ENCODE results near the gene VN1R2. TPM values are rescaled to one million over a fixed set of nuclear protein-coding genes. Genes with fewer than 3 reads are reported as not detected.
"Not testable (repeated sequence)": the region's sequence is repeated elsewhere in the genome, so short reads cannot be mapped to it uniquely, and the experiment has no call there.

Gene VN1R2
- polyA plus RNA-seq, 2 donors: not detected

- not testable (repeated sequence) for H3K27me3 ChIP-seq (ENCODE audit: control insufficient read depth in 1 of 2, insufficient read depth in 2 of 2, low read length in 2 of 2); H3K9me3 ChIP-seq (ENCODE audit: control insufficient read depth in 2 of 2, insufficient read depth in 1 of 2, low read depth in 1 of 2, low read length in 1 of 2); H3K4me3 ChIP-seq (ENCODE audit: low read depth in 1 of 2, low read length in 2 of 2); H3K36me3 ChIP-seq (ENCODE audit: control insufficient read depth in 2 of 2, insufficient read depth in 2 of 2, low read length in 1 of 2); H3K27ac ChIP-seq (ENCODE audit: low read depth in 2 of 2, low read length in 1 of 2); H3K4me1 ChIP-seq (ENCODE audit: control insufficient read depth in 2 of 2, insufficient read depth in 2 of 2, low read length in 1 of 2)
- 92 to 93% methylated on average over 21 to 27 of the region's 27 CpGs for WGBS, 2 donors
Measured at GRCh38 chr19:53269861-53270260, 11.8 kb downstream of the VN1R2 start.

GRCh38 chr19:53272044-53272443, 14.0 kb downstream of the VN1R2 start:
- Histone ChIP-seq H3K36me3 (ENCODE audit: control insufficient read depth in 2 of 2, insufficient read depth in 2 of 2, low read length in 1 of 2) (no peaks in the 10 kb centered on the region), H3K27ac (ENCODE audit: low read depth in 2 of 2, low read length in 1 of 2) (no peak overlapping the region), H3K4me3 (ENCODE audit: low read depth in 1 of 2, low read length in 2 of 2) (no peak overlapping the region), H3K9me3 (ENCODE audit: control insufficient read depth in 2 of 2, insufficient read depth in 1 of 2, low read depth in 1 of 2, low read length in 1 of 2) (peaks cover 4 to 8% of the 10 kb centered on the region in 2 donors), H3K4me1 (ENCODE audit: control insufficient read depth in 2 of 2, insufficient read depth in 2 of 2, low read length in 1 of 2) (no peaks in the 10 kb centered on the region), H3K27me3 (ENCODE audit: control insufficient read depth in 1 of 2, insufficient read depth in 2 of 2, low read length in 2 of 2) (no peaks in the 10 kb centered on the region)
- WGBS, 2 donors: 81 to 86% methylated on average over 7 to 9 of the region's 9 CpGs

GRCh38 chr19:53275480-53275879, 17.4 kb downstream of the VN1R2 start:
- no peaks in the 10 kb centered on the region for H3K4me1 ChIP-seq (ENCODE audit: control insufficient read depth in 2 of 2, insufficient read depth in 2 of 2, low read length in 1 of 2)

GRCh38 chr19:53281947-53282346, 23.9 kb downstream of the VN1R2 start:
- H3K27ac ChIP-seq (ENCODE audit: low read depth in 2 of 2, low read length in 1 of 2); H3K27me3 ChIP-seq (ENCODE audit: control insufficient read depth in 1 of 2, insufficient read depth in 2 of 2, low read length in 2 of 2); H3K9me3 ChIP-seq (ENCODE audit: control insufficient read depth in 2 of 2, insufficient read depth in 1 of 2, low read depth in 1 of 2, low read length in 1 of 2); H3K36me3 ChIP-seq (ENCODE audit: control insufficient read depth in 2 of 2, insufficient read depth in 2 of 2, low read length in 1 of 2); H3K4me3 ChIP-seq (ENCODE audit: low read depth in 1 of 2, low read length in 2 of 2); H3K4me1 ChIP-seq (ENCODE audit: control insufficient read depth in 2 of 2, insufficient read depth in 2 of 2, low read length in 1 of 2): not testable (repeated sequence)
- WGBS, 2 donors: 50 to 67% methylated on average over 1 to 2 of the region's 8 CpGs

More at GRCh38 chr19:53275480-53275879, 17.4 kb downstream of the VN1R2 start:
- WGBS, 2 donors: 88 to 91% methylated on average over 2 of the region's 2 CpGs
- peaks cover 4 to 8% of the 10 kb centered on the region in 2 donors for H3K9me3 ChIP-seq (ENCODE audit: control insufficient read depth in 2 of 2, insufficient read depth in 1 of 2, low read depth in 1 of 2, low read length in 1 of 2)
- H3K27me3 ChIP-seq (ENCODE audit: control insufficient read depth in 1 of 2, insufficient read depth in 2 of 2, low read length in 2 of 2): no peaks in the 10 kb centered on the region
- no peak overlapping the region for H3K4me3 ChIP-seq (ENCODE audit: low read depth in 1 of 2, low read length in 2 of 2)
- H3K36me3 ChIP-seq (ENCODE audit: control insufficient read depth in 2 of 2, insufficient read depth in 2 of 2, low read length in 1 of 2): no peaks in the 10 kb centered on the region
- H3K27ac ChIP-seq (ENCODE audit: low read depth in 2 of 2, low read length in 1 of 2): no peak overlapping the region

GRCh38 chr19:53285087-53285486, 27.0 kb downstream of the VN1R2 start:
- 58% methylated on average over 4 of the region's 4 CpGs for WGBS, 2 donors
- Histone ChIP-seq H3K27me3 (ENCODE audit: control insufficient read depth in 1 of 2, insufficient read depth in 2 of 2, low read length in 2 of 2) (no peaks in the 10 kb centered on the region), H3K4me3 (ENCODE audit: low read depth in 1 of 2, low read length in 2 of 2) (no peak overlapping the region), H3K27ac (ENCODE audit: low read depth in 2 of 2, low read length in 1 of 2) (no peak overlapping the region), H3K4me1 (ENCODE audit: control insufficient read depth in 2 of 2, insufficient read depth in 2 of 2, low read length in 1 of 2) (no peaks in the 10 kb centered on the region), H3K9me3 (ENCODE audit: control insufficient read depth in 2 of 2, insufficient read depth in 1 of 2, low read depth in 1 of 2, low read length in 1 of 2) (no peaks in the 10 kb centered on the region), H3K36me3 (ENCODE audit: control insufficient read depth in 2 of 2, insufficient read depth in 2 of 2, low read length in 1 of 2) (no peaks in the 10 kb centered on the region)

- 90 to 91% methylated on average over 47 of the region's 47 CpGs for WGBS, 2 donors
- Histone ChIP-seq H3K9me3 (ENCODE audit: control insufficient read depth in 2 of 2, insufficient read depth in 1 of 2, low read depth in 1 of 2, low read length in 1 of 2) (peaks cover 2 to 17% of the 10 kb centered on the region in 2 donors), H3K27me3 (ENCODE audit: control insufficient read depth in 1 of 2, insufficient read depth in 2 of 2, low read length in 2 of 2) (no peaks in the 10 kb centered on the region), H3K36me3 (ENCODE audit: control insufficient read depth in 2 of 2, insufficient read depth in 2 of 2, low read length in 1 of 2) (no peaks in the 10 kb centered on the region), H3K27ac (ENCODE audit: low read depth in 2 of 2, low read length in 1 of 2) (no peak overlapping the region), H3K4me1 (ENCODE audit: control insufficient read depth in 2 of 2, insufficient read depth in 2 of 2, low read length in 1 of 2) (no peaks in the 10 kb centered on the region), H3K4me3 (ENCODE audit: low read depth in 1 of 2, low read length in 2 of 2) (no peak overlapping the region)
Measured at GRCh38 chr19:53290758-53291549, 32.9 kb downstream of the VN1R2 start.

- Histone ChIP-seq H3K27ac (ENCODE audit: low read depth in 2 of 2, low read length in 1 of 2) (no peak overlapping the region), H3K4me3 (ENCODE audit: low read depth in 1 of 2, low read length in 2 of 2) (no peak overlapping the region), H3K4me1 (ENCODE audit: control insufficient read depth in 2 of 2, insufficient read depth in 2 of 2, low read length in 1 of 2) (no peaks in the 10 kb centered on the region), H3K36me3 (ENCODE audit: control insufficient read depth in 2 of 2, insufficient read depth in 2 of 2, low read length in 1 of 2) (no peaks in the 10 kb centered on the region), H3K9me3 (ENCODE audit: control insufficient read depth in 2 of 2, insufficient read depth in 1 of 2, low read depth in 1 of 2, low read length in 1 of 2) (peaks cover 7 to 18% of the 10 kb centered on the region in 2 donors), H3K27me3 (ENCODE audit: control insufficient read depth in 1 of 2, insufficient read depth in 2 of 2, low read length in 2 of 2) (no peaks in the 10 kb centered on the region)
- 84 to 87% methylated on average over 7 of the region's 7 CpGs for WGBS, 2 donors
Measured at GRCh38 chr19:53294786-53295441, 36.8 kb downstream of the VN1R2 start.

- WGBS, 2 donors: 67% methylated on average over 2 of the region's 8 CpGs; no CpG with 5 or more reads in 1 of the 2 donors
- not testable (repeated sequence) for H3K9me3 ChIP-seq (ENCODE audit: control insufficient read depth in 2 of 2, insufficient read depth in 1 of 2, low read depth in 1 of 2, low read length in 1 of 2); H3K4me1 ChIP-seq (ENCODE audit: control insufficient read depth in 2 of 2, insufficient read depth in 2 of 2, low read length in 1 of 2); H3K36me3 ChIP-seq (ENCODE audit: control insufficient read depth in 2 of 2, insufficient read depth in 2 of 2, low read length in 1 of 2); H3K4me3 ChIP-seq (ENCODE audit: low read depth in 1 of 2, low read length in 2 of 2); H3K27ac ChIP-seq (ENCODE audit: low read depth in 2 of 2, low read length in 1 of 2); H3K27me3 ChIP-seq (ENCODE audit: control insufficient read depth in 1 of 2, insufficient read depth in 2 of 2, low read length in 2 of 2)
Measured at GRCh38 chr19:53301341-53301740, 43.2 kb downstream of the VN1R2 start.

GRCh38 chr19:53308339-53308811, 50.3 kb downstream of the VN1R2 start:
- Histone ChIP-seq H3K27me3 (ENCODE audit: control insufficient read depth in 1 of 2, insufficient read depth in 2 of 2, low read length in 2 of 2) (peaks cover 0 to 3% of the 10 kb centered on the region in 2 donors), H3K4me1 (ENCODE audit: control insufficient read depth in 2 of 2, insufficient read depth in 2 of 2, low read length in 1 of 2) (no peaks in the 10 kb centered on the region), H3K9me3 (ENCODE audit: control insufficient read depth in 2 of 2, insufficient read depth in 1 of 2, low read depth in 1 of 2, low read length in 1 of 2) (peaks cover 15 to 24% of the 10 kb centered on the region in 2 donors), H3K4me3 (ENCODE audit: low read depth in 1 of 2, low read length in 2 of 2) (no peak overlapping the region), H3K36me3 (ENCODE audit: control insufficient read depth in 2 of 2, insufficient read depth in 2 of 2, low read length in 1 of 2) (no peaks in the 10 kb centered on the region), H3K27ac (ENCODE audit: low read depth in 2 of 2, low read length in 1 of 2) (no peak overlapping the region)
- WGBS, 2 donors: 11 to 12% methylated on average over 32 of the region's 32 CpGs

All from esophagus (tissue), 2 donors.